HepG2 (cell line): ENCODE results near the gene MSANTD1. TPM values are rescaled to one million over a fixed set of nuclear protein-coding genes. Genes with fewer than 3 reads are reported as not detected.

Experiments
- ARID4A ChIP-seq: sonication (generic); formaldehyde crosslinking; IDR thresholded peaks from 2 replicates; pipeline ENCODE4 v1.5.0; 2020; ENCODE audit warnings: mild to moderate bottlenecking, missing genetic modification reagents, borderline replicate concordance
- CEBPZ ChIP-seq: IDR thresholded peaks from 2 replicates; pipeline ENCODE4 v1.6.1; 2012; ENCODE audit warnings: low read length, improper control_type of control experiment
- GATAD1 ChIP-seq: IDR thresholded peaks from 2 replicates; pipeline ENCODE4 v1.6.1; 2016; ENCODE audit warnings: missing genetic modification reagents, missing compliant biosample characterization
- HOXA3 ChIP-seq: sonication (generic); formaldehyde crosslinking; IDR thresholded peaks from 2 replicates; pipeline ENCODE4 v1.5.0; 2020; ENCODE audit warnings: missing genetic modification reagents
- KLF11 ChIP-seq: IDR thresholded peaks from 2 replicates; pipeline ENCODE4 v1.6.1; 2016; ENCODE audit warnings: missing compliant biosample characterization
- NPAS2 ChIP-seq: sonication (generic); formaldehyde crosslinking; IDR thresholded peaks from 2 replicates; pipeline ENCODE4 v1.8.0; 2022; ENCODE audit warnings: mild to moderate bottlenecking, missing genetic modification reagents, borderline replicate concordance
- PAF1 ChIP-seq: IDR thresholded peaks from 2 replicates; pipeline ENCODE4 v1.6.1; 2016; ENCODE audit warnings: missing genetic modification reagents, missing compliant biosample characterization
- PRMT3 ChIP-seq: sonication (generic); formaldehyde crosslinking; IDR thresholded peaks from 2 replicates; pipeline ENCODE4 v1.8.1; 2022; ENCODE audit warnings: low read depth, mild to moderate bottlenecking, moderate library complexity, missing genetic modification reagents, borderline replicate concordance
- SP4 ChIP-seq: sonication (generic); formaldehyde crosslinking; IDR thresholded peaks from 2 replicates; pipeline ENCODE4 v1.8.1; 2023; ENCODE audit warnings: mild to moderate bottlenecking, missing genetic modification reagents
- ZFP36 ChIP-seq: fragments of 150-350 bp; IDR thresholded peaks from 2 replicates; pipeline ENCODE4 v1.6.1; 2018; ENCODE audit warnings: borderline replicate concordance, low read length, low read depth; ENCODE audit not compliant: partially characterized antibody
- ZNF496 ChIP-seq: sonication (generic); formaldehyde crosslinking; IDR thresholded peaks from 2 replicates; pipeline ENCODE4 v1.8.1; 2023; ENCODE audit warnings: mild to moderate bottlenecking, moderate library complexity, missing genetic modification reagents; ENCODE audit not compliant: insufficient replicate concordance
- ZNF678 ChIP-seq: sonication (generic); formaldehyde crosslinking; IDR thresholded peaks from 2 replicates; pipeline ENCODE4 v1.4.0; 2020; ENCODE audit warnings: mild to moderate bottlenecking, missing genetic modification reagents
- ZNF709 ChIP-seq: sonication (generic); formaldehyde crosslinking; IDR thresholded peaks from 2 replicates; pipeline ENCODE4 v1.5.0; 2020; ENCODE audit warnings: mild to moderate bottlenecking, missing genetic modification reagents
- polyA plus RNA-seq, 8 experiments: library from polyadenylated mRNA; depleted of rRNA in 3 of 8; stranded (reverse) in 7 of 8; unstranded in 1 of 8; fragments of >200 nt; fragmentation: Illumina TruSeq in 4 of 8; extraction: Trizol in 4 of 8; gene quantifications; 2 replicates each; pipeline versions ENCODE4 v1.2.1 to v1.2.3, GENCODE V29; 2011 to 2016; ENCODE audit warnings: low read depth in 4 of 8, missing spikeins in 1 of 8, mixed read lengths in 1 of 8; ENCODE audit not compliant: insufficient read depth in 1 of 8
- total RNA-seq, 5 experiments: library from RNA; depleted of rRNA; stranded (reverse); fragments of >200 nt; fragmentation: Illumina TruSeq; extraction: Trizol; gene quantifications; 2 replicates each; pipeline ENCODE4 v1.2.3, GENCODE V29; 2016; ENCODE audit warnings: low read depth in 1 of 5
- TF ChIP-seq, protein P1 (sequence below): sonication (generic); formaldehyde crosslinking; IDR thresholded peaks from 2 replicates; pipeline ENCODE4 v1.4.0; 2020; ENCODE audit warnings: missing genetic modification reagents, borderline replicate concordance

The MSANTD1 gene
- total and polyA plus RNA-seq, 2 of the 13 experiments (the other 11 are each of a cell fraction or from before 2014, with no cell fraction given) = 0.22 to 0.40 TPM

DNA sequence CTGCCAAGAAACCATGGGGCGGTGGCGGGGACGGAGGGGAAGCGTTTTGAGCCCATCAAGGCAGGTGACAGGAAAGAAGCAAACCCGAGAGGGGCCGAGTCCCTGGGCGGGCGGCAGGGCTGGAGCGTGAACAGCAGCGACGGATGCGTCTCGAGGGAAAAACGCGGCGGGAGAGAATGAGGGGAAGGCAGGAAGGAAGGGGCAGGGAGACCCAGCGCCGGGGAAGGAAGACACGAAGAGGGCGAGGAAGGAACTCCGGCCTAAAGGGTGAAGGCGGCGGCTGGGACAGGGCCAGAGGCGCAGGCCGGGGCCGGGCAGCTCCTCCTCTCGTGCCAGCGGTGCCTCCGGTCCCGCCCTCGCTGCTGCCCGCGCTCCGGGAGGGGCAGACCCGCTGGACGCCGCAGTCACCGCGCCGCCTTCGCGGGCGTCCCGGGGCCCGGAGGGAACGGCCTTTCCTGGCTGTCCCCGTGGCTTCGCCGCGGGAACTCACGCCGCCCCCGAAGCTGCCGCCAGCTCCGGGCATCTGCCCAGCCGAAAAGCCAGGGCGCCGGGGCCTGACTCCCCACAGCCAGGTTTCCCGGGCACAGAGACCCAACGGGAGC is 43.1 kb downstream of the MSANTD1 start (continued):
- TF ChIP-seq NPAS2 (CRISPR knock-in tag) = no peak
- TF ChIP-seq PRMT3 (CRISPR knock-in tag) = no peak
- no peak for TF ChIP-seq PAF1 (CRISPR knock-in tag)
- TF ChIP-seq HOXA3 (CRISPR knock-in tag) = peak; percentile 12
- no peak for TF ChIP-seq KLF11 (CRISPR knock-in tag)
- no peak for TF ChIP-seq GATAD1 (CRISPR knock-in tag)
- no peak for TF ChIP-seq CEBPZ
- TF ChIP-seq ZFP36 = no peak
- TF ChIP-seq ZNF678 (CRISPR knock-in tag) = 0 out of 2 replicates have a peak, but pooled peaks have one; percentile 57
- no peak for TF ChIP-seq ZNF496 (CRISPR knock-in tag)
- TF ChIP-seq ARID4A (CRISPR knock-in tag) = no peak
- TF ChIP-seq, protein P1, sequence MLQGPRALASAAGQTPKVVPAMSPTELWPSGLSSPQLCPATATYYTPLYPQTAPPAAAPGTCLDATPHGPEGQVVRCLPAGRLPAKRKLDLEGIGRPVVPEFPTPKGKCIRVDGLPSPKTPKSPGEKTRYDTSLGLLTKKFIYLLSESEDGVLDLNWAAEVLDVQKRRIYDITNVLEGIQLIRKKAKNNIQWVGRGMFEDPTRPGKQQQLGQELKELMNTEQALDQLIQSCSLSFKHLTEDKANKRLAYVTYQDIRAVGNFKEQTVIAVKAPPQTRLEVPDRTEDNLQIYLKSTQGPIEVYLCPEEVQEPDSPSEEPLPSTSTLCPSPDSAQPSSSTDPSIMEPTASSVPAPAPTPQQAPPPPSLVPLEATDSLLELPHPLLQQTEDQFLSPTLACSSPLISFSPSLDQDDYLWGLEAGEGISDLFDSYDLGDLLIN (CRISPR knock-in tag) = no peak
- TF ChIP-seq SP4 = no peak
- no peak; the same call in 1 of the 2 replicates for TF ChIP-seq ZNF709 (CRISPR knock-in tag)
